K562 (cell line): ENCODE data around the gene PYGO2. TPM values are rescaled to one million over a fixed set of nuclear protein-coding genes. Genes with fewer than 3 reads are reported as not detected.

Experiments
- BDP1 ChIP-seq: IDR thresholded peaks from 3 replicates; pipeline ENCODE4 v1.6.1; 2011; ENCODE audit not compliant: insufficient read length, insufficient read depth
- CHCHD3 ChIP-seq: fragments of 250-450 bp; sonication (Bioruptor Pico); IDR thresholded peaks from 2 replicates; pipeline ENCODE4 v2.1.2; 2022; ENCODE audit warnings: mild to moderate bottlenecking
- E2F6 ChIP-seq, 2 experiments: IDR thresholded peaks; 2 replicates each; pipeline ENCODE4 v1.6.1; 2011; ENCODE audit warnings: borderline replicate concordance in 1 of 2, control low read depth in 1 of 2, low read depth in 1 of 2, low read length in 1 of 2, mild to moderate bottlenecking in 1 of 2, mixed read lengths in 1 of 2, moderate library complexity in 1 of 2; ENCODE audit not compliant: insufficient read depth in 1 of 2, insufficient read length in 1 of 2, poor library complexity in 1 of 2, severe bottlenecking in 1 of 2; ENCODE audit errors: extremely low read depth in 1 of 2
- GATAD2B ChIP-seq: fragments of 450-650 bp; IDR thresholded peaks from 2 replicates; pipeline ENCODE4 v1.6.1; 2017; ENCODE audit warnings: mild to moderate bottlenecking, borderline replicate concordance
- JUNB ChIP-seq: fragments of 450-650 bp; formaldehyde crosslinking; conservative IDR thresholded peaks from 2 replicates; pipeline ENCODE4 v1.4.0; 2020; ENCODE audit warnings: mild to moderate bottlenecking
- KDM5B ChIP-seq: fragments of 200-600 bp; sonication (generic); IDR thresholded peaks from 2 replicates; pipeline ENCODE4 v1.6.1; 2012; ENCODE audit warnings: low read depth, mild to moderate bottlenecking, moderate library complexity, low read length, control low read depth, inconsistent platforms; ENCODE audit not compliant: insufficient replicate concordance
- MECOM ChIP-seq: fragments of 250-450 bp; sonication (Bioruptor Pico); IDR thresholded peaks from 2 replicates; pipeline ENCODE4 v1.8.0; 2022; ENCODE audit warnings: inconsistent platforms
- MTA3 ChIP-seq: fragments of 450-650 bp; formaldehyde crosslinking; IDR thresholded peaks from 2 replicates; pipeline ENCODE4 v1.6.1; 2017; ENCODE audit warnings: mild to moderate bottlenecking, borderline replicate concordance
- MYBL2 ChIP-seq, 2 experiments: fragments of 450-650 bp in 1 of 2; sonication (generic) in 1 of 2; formaldehyde crosslinking in 1 of 2; IDR thresholded peaks; 2 replicates each; pipeline versions ENCODE4 v1.6.1 to v1.8.1; 2017 to 2022; ENCODE audit warnings: borderline replicate concordance in 1 of 2, inconsistent platforms in 1 of 2, low read depth in 1 of 2, mild to moderate bottlenecking in 1 of 2, missing genetic modification reagents in 1 of 2, moderate library complexity in 1 of 2
- NCOR1 ChIP-seq: fragments of 450-650 bp; IDR thresholded peaks from 2 replicates; pipeline ENCODE4 v1.6.1; 2016; ENCODE audit warnings: mild to moderate bottlenecking, moderate library complexity
- NR0B1 ChIP-seq: fragments of 450-650 bp; IDR thresholded peaks from one replicate; pipeline ENCODE4 v1.6.1; 2018; ENCODE audit warnings: mild to moderate bottlenecking, moderate library complexity; ENCODE audit not compliant: partially characterized antibody
- PCBP1 ChIP-seq: fragments of 200-400 bp; formaldehyde crosslinking; IDR thresholded peaks from 2 replicates; pipeline ENCODE4 v1.6.1; 2018; ENCODE audit warnings: mild to moderate bottlenecking, low read depth, low read length; ENCODE audit not compliant: poor library complexity, severe bottlenecking
- PHB ChIP-seq: fragments of 250-450 bp; sonication (Bioruptor Pico); IDR thresholded peaks from 2 replicates; pipeline ENCODE4 v1.5.0; 2021
- PML ChIP-seq: IDR thresholded peaks from 2 replicates; pipeline ENCODE4 v1.6.1; 2012; ENCODE audit warnings: low read length, inconsistent platforms
- RBFOX2 ChIP-seq: fragments of 200-400 bp; formaldehyde crosslinking; IDR thresholded peaks from 2 replicates; pipeline ENCODE4 v1.6.1; 2017; ENCODE audit warnings: low read depth, mild to moderate bottlenecking, low read length, moderate library complexity
- RUNX1 ChIP-seq: sonication (generic); IDR thresholded peaks from 2 replicates; pipeline ENCODE4 v1.6.1; 2016; ENCODE audit warnings: antibody characterized with exemption, low read depth
- SMAD1 ChIP-seq: fragments of 150-350 bp; IDR thresholded peaks from 2 replicates; pipeline ENCODE4 v1.6.1; 2014; ENCODE audit warnings: low read length, low read depth; ENCODE audit not compliant: partially characterized antibody
- SMC3 ChIP-seq: conservative IDR thresholded peaks from 2 replicates; pipeline ENCODE4 v1.6.1; 2011; ENCODE audit warnings: low read depth, low read length, improper control_type of control experiment; ENCODE audit not compliant: insufficient read depth
- SP1 ChIP-seq: sonication (generic); formaldehyde crosslinking; IDR thresholded peaks from 2 replicates; pipeline ENCODE4 v1.8.1; 2022; ENCODE audit warnings: mild to moderate bottlenecking, missing genetic modification reagents
- TAF1 ChIP-seq: IDR thresholded peaks from 2 replicates; pipeline ENCODE4 v1.6.1; 2011; ENCODE audit warnings: mild to moderate bottlenecking, low read length, moderate library complexity; ENCODE audit not compliant: insufficient read depth, control insufficient read depth, severe bottlenecking; ENCODE audit errors: extremely low read depth
- ZKSCAN1 ChIP-seq: fragments of 150-350 bp; IDR thresholded peaks from 2 replicates; pipeline ENCODE4 v1.6.1; 2016; ENCODE audit warnings: low read depth, low read length
- ZNF165 ChIP-seq: fragments of 250-450 bp; sonication (Bioruptor Pico); IDR thresholded peaks from 2 replicates; pipeline ENCODE4 v1.4.0; 2020; ENCODE audit warnings: borderline replicate concordance
- ZNF274 ChIP-seq: IDR thresholded peaks from 2 replicates; pipeline ENCODE4 v1.6.1; 2011; ENCODE audit warnings: low read depth, mild to moderate bottlenecking, low read length, moderate library complexity, borderline replicate concordance
- ZNF444 ChIP-seq: fragments of 250-450 bp; sonication (Bioruptor Pico); IDR thresholded peaks from 2 replicates; pipeline ENCODE4 v1.4.0; 2020; ENCODE audit warnings: mild to moderate bottlenecking, moderate library complexity
- polyA plus RNA-seq, 8 experiments: library from polyadenylated mRNA; depleted of rRNA in 4 of 8; stranded (reverse) in 5 of 8; unstranded in 3 of 8; fragments of >200 nt; fragmentation: Nextera tagmentation in 2 of 8; fragmentation: Illumina TruSeq in 1 of 8; extraction: Ambion mirVana in 2 of 8; extraction: Trizol in 1 of 8; gene quantifications; 2 replicates each; pipeline versions ENCODE4 v1.2.1 to v1.2.3, GENCODE V29; 2011 to 2014; ENCODE audit warnings: inconsistent platforms in 1 of 8, missing spikeins in 1 of 8
- total RNA-seq, 7 experiments: library from RNA; depleted of rRNA in 6 of 7; stranded (reverse); fragments of >200 nt in 6 of 7; fragmentation: Illumina TruSeq in 2 of 7; extraction: Trizol in 2 of 7; gene quantifications; 2 replicates each; pipeline versions ENCODE4 v1.2.1 to v1.2.3, GENCODE V29; 2011 to 2021; ENCODE audit warnings: low replicate concordance in 1 of 7
- TF ChIP-seq, protein P1 (sequence below): fragments of 450-650 bp; IDR thresholded peaks from 2 replicates; pipeline ENCODE4 v1.6.1; 2018; ENCODE audit warnings: mild to moderate bottlenecking, low read depth; ENCODE audit not compliant: partially characterized antibody

Gene PYGO2
- total and polyA plus RNA-seq, 9 of the 15 experiments (the other 6 are each of a cell fraction or from before 2014, with no cell fraction given) = 8.3 to 36.2 (median 18.2) TPM

GRCh38 chr1:154974808-154975408, 13.3 kb upstream of the PYGO2 start (continued):
- TF ChIP-seq NR0B1 (no peak), GATAD2B (no peak), JUNB (CRISPR knock-in tag) (0 out of 2 replicates have a peak, but pooled peaks have one; percentile 21), ZKSCAN1 (peak; percentile 19; the same call in 1 of the 2 replicates), MTA3 (0 out of 2 replicates have a peak, but pooled peaks have one; percentile 3), ZNF274 (no peak), TAF1 (peak; percentile 72), NCOR1 (no peak), MYBL2 (IDR thresholded peaks at IDR 0.05; ENCODE audit: low read depth) (no peak), MYBL2 (CRISPR knock-in tag; IDR thresholded peaks at IDR 0.05; ENCODE audit: borderline replicate concordance) (no peak), PCBP1 (no peak), MECOM (CRISPR knock-in tag) (no peak), RUNX1 (no peak), BDP1 (no peak), ZNF444 (0 out of 2 replicates have a peak, but pooled peaks have one; percentile 57), RBFOX2 (peak; percentile 80), KDM5B (peak; percentile 53), CHCHD3 (CRISPR knock-in tag) (peak; percentile 94), SMC3 (no peak), PML (peak; percentile 76), ZNF165 (CRISPR knock-in tag) (no peak), PHB (no peak), SMAD1 (no peak), E2F6 (IDR thresholded peaks at IDR 0.05; ENCODE audit: borderline replicate concordance in 1 of 2, extremely low read depth in 1 of 2, insufficient read depth in 1 of 2, insufficient read length in 1 of 2, low read depth in 1 of 2, low read length in 1 of 2, poor library complexity in 1 of 2, severe bottlenecking in 1 of 2) (peak; percentile 10 to 79), SP1 (peak; percentile 56; the same call in 1 of the 2 replicates)
- TF ChIP-seq, protein P1, sequence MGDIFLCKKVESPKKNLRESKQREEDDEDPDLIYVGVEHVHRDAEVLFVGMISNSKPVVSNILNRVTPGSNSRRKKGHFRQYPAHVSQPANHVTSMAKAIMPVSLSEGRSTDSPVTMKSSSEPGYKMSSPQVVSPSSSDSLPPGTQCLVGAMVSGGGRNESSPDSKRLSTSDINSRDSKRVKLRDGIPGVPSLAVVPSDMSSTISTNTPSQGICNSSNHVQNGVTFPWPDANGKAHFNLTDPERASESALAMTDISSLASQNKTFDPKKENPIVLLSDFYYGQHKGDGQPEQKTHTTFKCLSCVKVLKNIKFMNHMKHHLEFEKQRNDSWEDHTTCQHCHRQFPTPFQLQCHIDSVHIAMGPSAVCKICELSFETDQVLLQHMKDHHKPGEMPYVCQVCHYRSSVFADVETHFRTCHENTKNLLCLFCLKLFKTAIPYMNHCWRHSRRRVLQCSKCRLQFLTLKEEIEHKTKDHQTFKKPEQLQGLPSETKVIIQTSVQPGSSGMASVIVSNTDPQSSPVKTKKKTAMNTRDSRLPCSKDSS = no peak
